Measurements from ENCODE around the gene COL24A1.
"Not testable (repeated sequence)": the region's sequence is repeated elsewhere in the genome, so short reads cannot be mapped to it uniquely, and the experiment has no call there.

GRCh38 chr1:86072474-86072873, 84.1 kb downstream of the COL24A1 start:
- TF ChIP-seq CTCF, POLR2A, POLR2AphosphoS5 (IDR thresholded peaks at IDR 0.05): not testable (repeated sequence)

Measured in breast epithelium (tissue), 3 donors.